Suppressor macrophage treated with lipopolysaccharide for 1 hour (primary cell): ENCODE data around the gene SLC17A5.
A peak's percentile ranks its signal among the peaks of the same experiment; 100 is the strongest.
"Not testable (repeated sequence)": the region's sequence is repeated elsewhere in the genome, so short reads cannot be mapped to it uniquely, and the experiment has no call there.

Experiments used
- DNase-seq, 3 donors: peaks; one replicate each; pipeline ENCODE4 v3.0.0-alpha.2; 2020 to 2022

Gene SLC17A5

DNA sequence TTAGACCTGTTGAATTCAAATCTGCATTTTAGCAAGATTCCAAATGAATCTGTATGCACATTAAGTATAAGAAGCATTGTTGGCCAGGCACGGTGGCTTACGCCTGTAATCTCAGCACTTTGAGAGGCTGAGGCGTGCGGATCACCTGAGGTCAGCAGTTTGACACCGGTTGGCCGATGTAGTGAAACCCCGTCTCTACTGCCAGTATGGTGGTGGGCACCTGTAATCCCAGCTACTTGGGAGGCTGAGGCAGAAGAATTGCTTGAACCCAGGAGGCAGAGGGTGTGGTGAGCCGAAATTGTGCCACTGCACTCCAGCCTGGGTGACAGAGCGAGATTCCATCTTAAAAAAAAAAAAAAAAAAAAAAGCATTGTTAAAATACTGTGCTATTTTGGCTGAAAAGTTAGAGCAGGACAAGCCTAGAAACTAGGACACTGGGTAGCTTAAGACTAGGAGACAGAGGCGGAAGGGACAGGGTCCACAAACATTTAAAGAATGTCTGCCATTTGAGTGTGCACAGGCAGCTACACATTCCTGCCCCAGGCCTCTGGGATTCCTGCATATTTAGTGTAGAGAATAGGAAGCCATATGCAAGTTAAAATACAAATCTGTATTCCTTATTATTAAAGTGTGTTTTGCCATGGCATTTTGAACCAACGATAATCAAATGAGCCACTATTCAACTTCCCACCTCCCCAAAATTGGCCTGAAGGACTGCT, 87.9 kb downstream of the SLC17A5 start:
- DNase-seq: no peak

GRCh38 chr6:73564578-73565345, 89.0 kb downstream of the SLC17A5 start:
- DNase-seq: no peak

DNA sequence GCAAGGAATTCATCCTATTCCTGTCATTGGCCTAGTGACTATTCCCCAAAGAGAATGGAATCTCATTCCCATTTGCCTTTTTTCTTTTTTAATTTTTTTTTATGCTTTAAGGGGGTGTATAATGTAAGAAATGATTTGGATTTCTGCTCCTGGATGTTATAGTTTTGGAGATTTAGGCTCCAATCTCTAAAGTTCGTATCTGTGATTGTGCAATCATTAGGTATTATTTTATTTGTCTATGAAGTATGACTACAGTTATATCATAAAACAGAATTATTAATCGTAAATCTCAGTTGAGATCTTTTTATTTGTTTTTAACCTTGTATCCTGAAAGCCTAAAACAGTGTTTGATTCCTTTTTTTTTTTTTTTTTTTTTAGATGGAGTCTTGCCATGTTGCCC, 91.2 kb downstream of the SLC17A5 start:
- no peak for DNase-seq

DNA sequence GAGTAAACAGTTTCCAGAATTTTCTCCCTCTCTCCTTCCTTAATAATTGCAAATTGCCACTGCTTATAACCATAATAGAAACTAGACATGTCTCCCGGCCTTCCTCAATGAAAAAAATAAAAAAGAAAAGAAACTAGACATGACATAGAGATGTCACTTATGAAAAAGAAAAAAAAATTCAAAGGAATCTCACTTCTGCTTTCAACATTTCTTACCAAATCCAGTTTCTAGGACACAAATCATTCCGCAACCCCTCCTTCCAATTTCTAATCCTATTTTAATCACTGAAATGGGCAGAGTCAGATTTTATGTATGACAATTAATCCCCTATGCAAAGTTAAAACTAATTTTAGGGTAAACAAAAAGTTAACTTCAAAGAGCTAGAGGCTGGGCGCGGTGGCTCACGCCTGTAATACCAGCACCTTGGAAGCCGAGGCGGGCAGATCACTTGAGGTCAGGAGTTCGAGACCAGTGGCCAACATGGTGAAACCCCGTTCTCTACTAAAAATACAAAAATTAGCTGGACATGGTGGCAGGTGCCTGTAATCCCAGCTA, 92.9 kb downstream of the SLC17A5 start:
- peak; percentile 32 to 82 (median 76) for DNase-seq

- peak; percentile 54 to 79 (median 64) for DNase-seq
Measured at GRCh38 chr6:73560182-73560732, 93.5 kb downstream of the SLC17A5 start.

- DNase-seq: not testable (repeated sequence)
Measured at GRCh38 chr6:73559399-73559794, 94.4 kb downstream of the SLC17A5 start.

- no peak for DNase-seq
Measured at GRCh38 chr6:73558624-73559398, 95.0 kb downstream of the SLC17A5 start.

- no peak for DNase-seq
Measured at GRCh38 chr6:73556836-73557235, 97.0 kb downstream of the SLC17A5 start.

DNA sequence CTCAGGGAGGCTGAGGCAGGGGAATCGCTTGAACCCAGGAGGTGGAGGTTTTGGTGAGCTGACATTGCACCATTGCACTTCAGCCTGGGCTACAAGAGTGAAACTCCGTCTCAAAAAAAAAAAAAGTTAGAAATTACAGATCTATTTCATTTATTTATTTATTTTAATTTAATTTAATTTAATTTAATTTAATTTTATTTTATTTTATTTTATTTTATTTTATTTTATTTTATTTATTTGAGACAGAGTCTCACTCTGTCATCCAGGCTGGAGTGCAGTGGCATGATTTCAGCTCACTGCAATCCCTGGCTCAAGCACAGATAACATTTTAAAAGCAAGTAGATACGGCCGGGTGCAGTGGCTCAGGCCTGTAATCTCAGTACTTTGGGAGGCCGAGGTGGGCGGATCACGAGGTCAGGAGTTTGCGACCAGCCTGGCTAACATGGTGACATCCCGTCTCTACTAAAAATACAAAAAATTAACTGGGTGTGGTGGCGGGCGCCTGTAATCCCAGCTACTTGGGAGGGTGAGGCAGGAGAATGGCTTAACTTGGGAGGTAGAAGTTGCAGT, 98.3 kb downstream of the SLC17A5 start:
- DNase-seq: not testable (repeated sequence)

GRCh38 chr6:73551115-73551514, 102.7 kb downstream of the SLC17A5 start:
- DNase-seq: not testable (repeated sequence)

DNA sequence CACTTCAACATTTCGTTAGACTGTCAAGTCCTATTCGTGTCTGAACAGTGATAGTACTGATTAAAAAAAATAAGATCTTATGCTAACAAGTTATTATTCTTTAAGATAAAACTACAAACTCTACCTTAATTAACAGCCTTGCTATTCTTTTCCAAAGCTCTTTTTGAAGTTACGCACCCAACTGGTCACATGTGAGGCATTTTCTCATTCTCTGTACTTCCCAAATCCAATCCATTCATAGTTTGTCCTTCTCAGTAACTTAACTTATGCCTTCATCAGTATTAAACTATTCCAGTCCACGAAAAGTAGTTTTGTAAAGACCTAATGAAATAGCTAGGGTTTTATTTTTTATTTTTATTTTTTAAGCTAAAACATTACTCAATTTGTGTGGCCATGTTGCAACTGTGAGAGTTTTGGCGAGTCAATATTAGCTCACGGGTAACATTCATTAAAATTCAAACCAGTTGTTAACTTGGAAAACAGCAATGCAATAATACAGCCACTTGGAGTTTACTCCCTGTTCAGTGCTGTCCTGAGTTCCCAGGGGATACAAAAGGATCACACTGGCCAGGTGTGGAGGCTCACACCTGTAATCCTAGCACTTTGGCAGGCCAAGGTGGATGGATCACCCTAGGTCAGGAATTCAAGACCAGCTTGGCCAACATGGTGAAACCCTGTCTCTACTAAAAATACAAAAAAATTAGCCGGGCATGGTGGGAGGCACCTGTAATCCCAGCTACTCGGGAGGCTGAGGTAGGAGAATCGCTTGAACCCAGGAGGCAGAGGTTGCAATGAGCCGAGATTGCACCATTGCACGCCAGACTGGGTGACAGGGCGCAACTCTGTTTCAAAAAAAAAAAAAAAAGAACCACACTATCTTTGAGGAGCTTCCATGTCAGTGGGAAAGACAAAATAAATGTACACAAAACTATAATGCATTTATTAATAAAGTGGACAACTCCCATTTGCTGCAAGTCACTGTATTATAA, 105.0 kb downstream of the SLC17A5 start:
- DNase-seq: peak; percentile 17 to 49 (median 30)

- no peak for DNase-seq
Measured at GRCh38 chr6:73547036-73547435, 106.8 kb downstream of the SLC17A5 start.
